MG63 (cell line): ENCODE results near the gene NID2. TPM values are rescaled to one million over a fixed set of nuclear protein-coding genes. Genes with fewer than 3 reads are reported as not detected.

Experiments
- DNase-seq: peaks from one replicate; pipeline ENCODE4 v3.0.0-alpha.2; 2020
- H3K27me3 ChIP-seq: fragments of 250-450 bp; sonication (Bioruptor Pico); 2 replicates; pipeline ENCODE4 v1.5.1; 2020; ENCODE audit warnings: mild to moderate bottlenecking, moderate library complexity
- H3K36me3 ChIP-seq: fragments of 250-450 bp; sonication (Bioruptor Pico); 2 replicates; pipeline ENCODE4 v1.5.1; 2020; ENCODE audit warnings: mild to moderate bottlenecking, moderate library complexity
- H3K4me3 ChIP-seq: fragments of 250-450 bp; sonication (Bioruptor Pico); 2 replicates; pipeline ENCODE4 v1.5.1; 2020; ENCODE audit warnings: mild to moderate bottlenecking, moderate library complexity
- H3K9me3 ChIP-seq: fragments of 250-450 bp; sonication (Bioruptor Pico); 2 replicates; pipeline ENCODE4 v1.5.1; 2020; ENCODE audit warnings: mild to moderate bottlenecking, moderate library complexity
- total RNA-seq: library from RNA; depleted of rRNA; stranded (reverse); fragments of >200 nt; shearing (Covaris generic); gene quantifications from 2 replicates; pipeline ENCODE4 v1.2.3, GENCODE V29; 2014; ENCODE audit warnings: low replicate concordance

The NID2 gene
- total RNA-seq, 1 experiment from 2014 or later = 2.3 TPM

GRCh38 chr14:52082903-52083302 is 14.0 kb upstream of the NID2 start:
- no peak for DNase-seq
- Histone ChIP-seq H3K27me3 (no peaks in the 10 kb centered on the region), H3K9me3 (no peaks in the 10 kb centered on the region), H3K4me3 (no peak overlapping the region), H3K36me3 (no peaks in the 10 kb centered on the region)

- H3K9me3 ChIP-seq = no peaks in the 10 kb centered on the region
- no peak for DNase-seq
- H3K36me3 ChIP-seq = no peaks in the 10 kb centered on the region
- no peaks in the 10 kb centered on the region for H3K27me3 ChIP-seq
- H3K4me3 ChIP-seq = no peak overlapping the region
These were observed 13.1 kb upstream of the NID2 start for GRCh38 chr14:52081964-52082363.

- Histone ChIP-seq H3K9me3 (no peaks in the 10 kb centered on the region), H3K4me3 (no peak overlapping the region), H3K27me3 (no peaks in the 10 kb centered on the region), H3K36me3 (no peaks in the 10 kb centered on the region)
- DNase-seq = peak; percentile 58
These were observed 12.2 kb upstream of the NID2 start for GRCh38 chr14:52080808-52081755.

- DNase-seq = no peak
- no peak overlapping the region for H3K4me3 ChIP-seq
- H3K36me3 ChIP-seq = no peaks in the 10 kb centered on the region
- H3K27me3 ChIP-seq = no peaks in the 10 kb centered on the region
- no peaks in the 10 kb centered on the region for H3K9me3 ChIP-seq
These were observed 11.4 kb upstream of the NID2 start for GRCh38 chr14:52080158-52080800.

- DNase-seq = no peak
- H3K36me3 ChIP-seq = no peaks in the 10 kb centered on the region
- H3K27me3 ChIP-seq = no peaks in the 10 kb centered on the region
- no peak overlapping the region for H3K4me3 ChIP-seq
- no peaks in the 10 kb centered on the region for H3K9me3 ChIP-seq
These were observed 10.5 kb upstream of the NID2 start for GRCh38 chr14:52079239-52079959.

- DNase-seq = no peak
- Histone ChIP-seq H3K4me3 (no peak overlapping the region), H3K27me3 (no peaks in the 10 kb centered on the region), H3K36me3 (no peaks in the 10 kb centered on the region), H3K9me3 (no peaks in the 10 kb centered on the region)
These were observed 9.9 kb upstream of the NID2 start for GRCh38 chr14:52078721-52079120.

- no peak overlapping the region for H3K4me3 ChIP-seq
- H3K36me3 ChIP-seq = no peaks in the 10 kb centered on the region
- H3K27me3 ChIP-seq = no peaks in the 10 kb centered on the region
- DNase-seq = no peak
- no peaks in the 10 kb centered on the region for H3K9me3 ChIP-seq
These were observed 9.3 kb upstream of the NID2 start for GRCh38 chr14:52078095-52078531.

GRCh38 chr14:52077256-52077979 is 8.6 kb upstream of the NID2 start:
- Histone ChIP-seq H3K27me3 (no peaks in the 10 kb centered on the region), H3K4me3 (no peak overlapping the region), H3K36me3 (no peaks in the 10 kb centered on the region), H3K9me3 (no peaks in the 10 kb centered on the region)
- no peak for DNase-seq

- Histone ChIP-seq H3K27me3 (no peaks in the 10 kb centered on the region), H3K4me3 (no peak overlapping the region), H3K36me3 (no peaks in the 10 kb centered on the region), H3K9me3 (no peaks in the 10 kb centered on the region)
- peak; percentile 79 for DNase-seq
These were observed 7.5 kb upstream of the NID2 start for GRCh38 chr14:52076334-52076733.

- Histone ChIP-seq H3K27me3 (no peaks in the 10 kb centered on the region), H3K4me3 (no peak overlapping the region), H3K36me3 (no peaks in the 10 kb centered on the region), H3K9me3 (no peaks in the 10 kb centered on the region)
- DNase-seq = no peak
These were observed 6.5 kb upstream of the NID2 start for GRCh38 chr14:52075371-52075770.

GRCh38 chr14:52073251-52073650 is 4.4 kb upstream of the NID2 start:
- Histone ChIP-seq H3K9me3 (no peaks in the 10 kb centered on the region), H3K27me3 (no peaks in the 10 kb centered on the region), H3K4me3 (no peak overlapping the region), H3K36me3 (no peaks in the 10 kb centered on the region)
- no peak for DNase-seq

GRCh38 chr14:52072266-52072780 is 3.5 kb upstream of the NID2 start:
- H3K4me3 ChIP-seq = no peak overlapping the region
- DNase-seq = no peak
- no peaks in the 10 kb centered on the region for H3K9me3 ChIP-seq
- no peaks in the 10 kb centered on the region for H3K27me3 ChIP-seq
- H3K36me3 ChIP-seq = no peaks in the 10 kb centered on the region

GRCh38 chr14:52071675-52072074 is 2.8 kb upstream of the NID2 start:
- no peak for DNase-seq
- Histone ChIP-seq H3K4me3 (no peak overlapping the region), H3K9me3 (no peaks in the 10 kb centered on the region), H3K36me3 (no peaks in the 10 kb centered on the region), H3K27me3 (no peaks in the 10 kb centered on the region)

GRCh38 chr14:52070051-52070431 is 1.2 kb upstream of the NID2 start:
- Histone ChIP-seq H3K36me3 (no peaks in the 10 kb centered on the region), H3K27me3 (no peaks in the 10 kb centered on the region), H3K4me3 (no peak overlapping the region), H3K9me3 (no peaks in the 10 kb centered on the region)
- DNase-seq = no peak

GRCh38 chr14:52069307-52070050 is 620 bp upstream of the NID2 start:
- DNase-seq = no peak
- H3K4me3 ChIP-seq = peak overlapping the region; percentile 52

More at GRCh38 chr14:52069307-52070050, 620 bp upstream of the NID2 start:
- H3K9me3 ChIP-seq = no peaks in the 10 kb centered on the region
- no peaks in the 10 kb centered on the region for H3K27me3 ChIP-seq
- no peaks in the 10 kb centered on the region for H3K36me3 ChIP-seq
